ENCODE measurements around the gene IRF2BPL.

GRCh38 chr14:77058785-77059184, 30.3 kb upstream of the IRF2BPL start:
- TF ChIP-seq, protein P1, sequence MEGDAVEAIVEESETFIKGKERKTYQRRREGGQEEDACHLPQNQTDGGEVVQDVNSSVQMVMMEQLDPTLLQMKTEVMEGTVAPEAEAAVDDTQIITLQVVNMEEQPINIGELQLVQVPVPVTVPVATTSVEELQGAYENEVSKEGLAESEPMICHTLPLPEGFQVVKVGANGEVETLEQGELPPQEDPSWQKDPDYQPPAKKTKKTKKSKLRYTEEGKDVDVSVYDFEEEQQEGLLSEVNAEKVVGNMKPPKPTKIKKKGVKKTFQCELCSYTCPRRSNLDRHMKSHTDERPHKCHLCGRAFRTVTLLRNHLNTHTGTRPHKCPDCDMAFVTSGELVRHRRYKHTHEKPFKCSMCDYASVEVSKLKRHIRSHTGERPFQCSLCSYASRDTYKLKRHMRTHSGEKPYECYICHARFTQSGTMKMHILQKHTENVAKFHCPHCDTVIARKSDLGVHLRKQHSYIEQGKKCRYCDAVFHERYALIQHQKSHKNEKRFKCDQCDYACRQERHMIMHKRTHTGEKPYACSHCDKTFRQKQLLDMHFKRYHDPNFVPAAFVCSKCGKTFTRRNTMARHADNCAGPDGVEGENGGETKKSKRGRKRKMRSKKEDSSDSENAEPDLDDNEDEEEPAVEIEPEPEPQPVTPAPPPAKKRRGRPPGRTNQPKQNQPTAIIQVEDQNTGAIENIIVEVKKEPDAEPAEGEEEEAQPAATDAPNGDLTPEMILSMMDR (optimal IDR thresholded peaks at IDR 0.05 in 1 of 3, IDR thresholded peaks at IDR 0.05 in 1 of 3, conservative IDR thresholded peaks at IDR 0.05 in 1 of 3; ENCODE audit: extremely low read depth in 1 of 3, insufficient read depth in 2 of 3, low read length in 3 of 3) = no peak
- TF ChIP-seq EZH2 (IDR thresholded peaks at IDR 0.05; ENCODE audit: low read length) = no peak
